Activated T-helper 17 cell treated with anti-CD3 and anti-CD28 coated beads, Interleukin-2, amount 50 U/mL, for 72 hours (primary cell): Measurements from ENCODE around the gene SCAI. TPM values are rescaled to one million over a fixed set of nuclear protein-coding genes. Genes with fewer than 3 reads are reported as not detected.
"Not testable (repeated sequence)": the region's sequence is repeated elsewhere in the genome, so short reads cannot be mapped to it uniquely, and the experiment has no call there.

Experiments
- ATAC-seq: fragments of 150-1000 bp; cut with Tn5 transposase; replicated peaks from 2 replicates; pipeline ENCODE4 v1.10.0; 2021; ENCODE audit warnings: mild to moderate bottlenecking, moderate library complexity
- H3K27ac Mint-ChIP-seq: one replicate; pipeline ENCODE4 v1.8.0; 2022; ENCODE audit warnings: mixed read lengths
- H3K27me3 Mint-ChIP-seq: one replicate; pipeline ENCODE4 v1.8.0; 2022; ENCODE audit warnings: mixed read lengths
- H3K36me3 Mint-ChIP-seq: one replicate; pipeline ENCODE4 v1.8.0; 2022; ENCODE audit warnings: low read depth, mild to moderate bottlenecking, mixed read lengths
- H3K4me1 Mint-ChIP-seq: one replicate; pipeline ENCODE4 v1.8.0; 2022; ENCODE audit warnings: mixed read lengths
- H3K4me3 Mint-ChIP-seq: one replicate; pipeline ENCODE4 v1.8.0; 2022; ENCODE audit warnings: mild to moderate bottlenecking, mixed read lengths
- H3K9me3 Mint-ChIP-seq: one replicate; pipeline ENCODE4 v1.8.0; 2022; ENCODE audit warnings: mixed read lengths
- total RNA-seq, 2 donors: library from RNA; stranded (reverse); gene quantifications; one replicate each; pipeline ENCODE4 v1.2.3, GENCODE V29; 2022

The SCAI gene
- total RNA-seq, 2 donors from 2014 or later, result 9.7 to 16.1 TPM

DNA sequence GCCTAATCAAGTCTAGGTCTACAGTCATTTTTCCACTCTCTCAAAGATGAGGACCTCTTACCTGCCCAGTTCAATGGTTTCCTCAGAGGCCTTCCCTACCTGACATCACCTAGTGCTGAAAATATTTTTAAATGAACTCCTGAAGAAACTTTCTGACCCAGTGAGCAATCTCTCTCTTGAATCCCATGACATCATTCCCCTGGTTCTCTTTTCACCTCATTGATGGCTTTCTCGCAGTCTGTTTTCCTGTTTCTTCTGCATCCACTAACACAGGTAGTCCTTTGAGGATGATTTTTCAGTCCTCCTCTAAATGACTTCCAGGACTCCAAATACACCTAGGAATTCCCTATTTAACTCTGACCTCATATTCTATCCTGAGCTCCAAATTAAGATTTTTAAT is 40.3 kb downstream of the SCAI start:
- Mint-ChIP-seq H3K36me3 (no peaks in the 10 kb centered on the region), H3K27me3 (no peaks in the 10 kb centered on the region), H3K27ac (no peak overlapping the region)

GRCh38 chr9:125100822-125101221 is 42.5 kb downstream of the SCAI start:
- Mint-ChIP-seq H3K4me1 (peaks cover 6% of the 10 kb centered on the region), H3K27ac (no peak overlapping the region), H3K27me3 (no peaks in the 10 kb centered on the region), H3K9me3 (no peaks in the 10 kb centered on the region), H3K4me3 (no peak overlapping the region), H3K36me3 (no peaks in the 10 kb centered on the region)
- ATAC-seq, result no peak

More for the DNA sequence above, 40.3 kb downstream of the SCAI start:
- Mint-ChIP-seq H3K9me3 (no peaks in the 10 kb centered on the region), H3K4me3 (no peak overlapping the region), H3K4me1 (peaks cover 6% of the 10 kb centered on the region)
- ATAC-seq, result no peak

DNA sequence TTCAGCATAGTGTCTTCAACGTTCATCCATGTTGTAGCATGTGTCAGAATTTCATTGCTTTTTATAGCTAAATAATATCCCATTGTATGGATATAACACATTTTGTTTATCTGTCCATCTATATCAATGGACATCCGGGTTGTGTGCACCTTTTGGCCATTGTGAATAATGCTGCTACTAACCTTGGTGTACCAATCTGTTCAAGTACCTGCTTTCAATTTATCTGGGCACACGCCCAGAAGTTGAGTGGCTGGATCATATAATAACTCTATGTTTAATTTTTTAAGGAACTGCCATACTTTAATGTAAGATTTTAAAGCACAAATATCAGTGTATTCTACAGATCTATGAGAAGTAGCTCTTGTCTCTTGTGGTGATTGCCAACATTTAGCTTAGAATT is 43.5 kb downstream of the SCAI start:
- H3K4me3 Mint-ChIP-seq, result no peak overlapping the region
- H3K4me1 Mint-ChIP-seq, result peaks cover 6% of the 10 kb centered on the region
- no peaks in the 10 kb centered on the region for H3K9me3 Mint-ChIP-seq
- no peaks in the 10 kb centered on the region for H3K36me3 Mint-ChIP-seq
- no peaks in the 10 kb centered on the region for H3K27me3 Mint-ChIP-seq
- no peak for ATAC-seq
- no peak overlapping the region for H3K27ac Mint-ChIP-seq

GRCh38 chr9:125095821-125096443 is 47.4 kb downstream of the SCAI start:
- Mint-ChIP-seq H3K27ac (no peak overlapping the region), H3K27me3 (no peaks in the 10 kb centered on the region), H3K4me1 (peaks cover 9% of the 10 kb centered on the region), H3K36me3 (no peaks in the 10 kb centered on the region), H3K4me3 (no peak overlapping the region), H3K9me3 (no peaks in the 10 kb centered on the region)
- ATAC-seq, result no peak

- Mint-ChIP-seq H3K9me3 (no peaks in the 10 kb centered on the region), H3K27ac (no peak overlapping the region), H3K36me3 (no peaks in the 10 kb centered on the region), H3K4me3 (no peak overlapping the region), H3K27me3 (no peaks in the 10 kb centered on the region), H3K4me1 (peaks cover 20% of the 10 kb centered on the region)
- ATAC-seq, result no peak
Observed at GRCh38 chr9:125091121-125091520, 52.2 kb downstream of the SCAI start.

DNA sequence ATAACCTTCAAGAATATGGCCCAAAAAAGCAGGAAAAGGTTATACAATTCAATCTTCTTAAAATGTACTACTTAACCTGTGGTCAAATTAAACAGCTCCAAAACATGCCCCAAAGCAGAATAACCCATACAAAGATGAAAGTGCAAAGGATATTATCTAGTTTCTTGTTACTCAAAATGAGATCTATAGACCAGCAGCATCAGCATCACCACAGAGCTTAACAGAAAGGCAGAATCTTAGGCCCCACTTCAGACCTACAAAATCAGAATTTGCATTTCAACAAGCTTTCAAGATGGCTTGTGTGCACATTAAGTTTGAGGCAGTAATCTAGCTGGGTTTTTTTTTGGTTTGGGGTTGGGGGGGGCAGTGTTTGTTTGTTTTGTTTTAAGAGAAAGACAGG is 54.0 kb downstream of the SCAI start:
- Mint-ChIP-seq H3K9me3 (no peaks in the 10 kb centered on the region), H3K27ac (no peak overlapping the region), H3K4me3 (no peak overlapping the region), H3K27me3 (no peaks in the 10 kb centered on the region), H3K4me1 (peaks cover 18% of the 10 kb centered on the region), H3K36me3 (no peaks in the 10 kb centered on the region)
- ATAC-seq, result peak; percentile 67

DNA sequence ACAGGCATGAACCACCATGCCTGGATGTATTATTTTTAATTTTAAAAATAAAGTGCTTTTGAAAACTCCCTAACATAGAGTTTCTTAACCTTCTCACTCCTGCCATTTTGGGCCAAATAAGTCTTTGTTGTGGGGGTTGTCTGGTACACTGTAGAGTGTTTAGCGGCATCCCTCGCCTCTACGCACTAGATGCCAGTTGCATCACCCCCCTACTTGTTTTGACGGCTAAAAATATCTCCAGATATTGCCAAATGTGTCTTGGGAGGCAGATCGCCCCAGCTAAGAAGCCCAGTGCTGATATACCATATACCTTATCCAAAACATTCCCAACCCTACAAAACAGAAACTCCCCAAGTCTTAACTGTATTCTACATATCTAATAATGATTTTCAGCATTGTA is 54.6 kb downstream of the SCAI start:
- Mint-ChIP-seq H3K27me3 (no peaks in the 10 kb centered on the region), H3K9me3 (no peaks in the 10 kb centered on the region), H3K4me1 (peaks cover 13% of the 10 kb centered on the region), H3K27ac (no peak overlapping the region), H3K36me3 (peaks cover 1% of the 10 kb centered on the region), H3K4me3 (no peak overlapping the region)
- ATAC-seq, result no peak

GRCh38 chr9:125085703-125086477 is 57.4 kb downstream of the SCAI start:
- peaks cover 3% of the 10 kb centered on the region for H3K9me3 Mint-ChIP-seq
- H3K4me1 Mint-ChIP-seq, result peaks cover 11% of the 10 kb centered on the region
- no peaks in the 10 kb centered on the region for H3K27me3 Mint-ChIP-seq
- H3K4me3 Mint-ChIP-seq, result no peak overlapping the region
- ATAC-seq, result no peak
- no peak overlapping the region for H3K27ac Mint-ChIP-seq
- H3K36me3 Mint-ChIP-seq, result peaks cover 18% of the 10 kb centered on the region

DNA sequence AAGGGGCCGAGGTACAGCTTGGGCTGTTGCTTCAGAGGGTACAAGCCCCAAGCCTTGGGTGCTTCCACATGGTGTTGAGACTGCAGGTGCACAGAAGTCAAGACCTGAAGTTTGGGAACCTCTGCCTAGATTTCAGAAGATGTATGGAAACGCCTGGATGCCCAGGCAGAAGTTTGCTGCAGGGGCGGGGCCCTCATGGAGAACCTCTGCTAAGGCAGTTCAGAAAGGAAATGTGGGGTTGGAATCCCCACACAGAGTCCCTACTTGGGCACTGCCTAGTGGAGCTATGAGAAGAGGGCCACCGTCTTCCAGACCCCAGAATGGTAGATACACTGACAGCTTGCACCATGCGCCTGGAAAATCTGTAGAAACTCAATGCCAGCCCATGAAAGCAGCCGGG is 61.1 kb downstream of the SCAI start:
- H3K27me3 Mint-ChIP-seq, ATAC-seq, H3K27ac Mint-ChIP-seq, H3K9me3 Mint-ChIP-seq, H3K4me3 Mint-ChIP-seq, H3K4me1 Mint-ChIP-seq: not testable (repeated sequence)
- peaks cover 18% of the 10 kb centered on the region for H3K36me3 Mint-ChIP-seq

GRCh38 chr9:125080797-125081196 is 62.5 kb downstream of the SCAI start:
- H3K36me3 Mint-ChIP-seq, result peaks cover 18% of the 10 kb centered on the region
- not testable (repeated sequence) for H3K9me3 Mint-ChIP-seq, ATAC-seq, H3K27me3 Mint-ChIP-seq, H3K4me1 Mint-ChIP-seq, H3K4me3 Mint-ChIP-seq, H3K27ac Mint-ChIP-seq

DNA sequence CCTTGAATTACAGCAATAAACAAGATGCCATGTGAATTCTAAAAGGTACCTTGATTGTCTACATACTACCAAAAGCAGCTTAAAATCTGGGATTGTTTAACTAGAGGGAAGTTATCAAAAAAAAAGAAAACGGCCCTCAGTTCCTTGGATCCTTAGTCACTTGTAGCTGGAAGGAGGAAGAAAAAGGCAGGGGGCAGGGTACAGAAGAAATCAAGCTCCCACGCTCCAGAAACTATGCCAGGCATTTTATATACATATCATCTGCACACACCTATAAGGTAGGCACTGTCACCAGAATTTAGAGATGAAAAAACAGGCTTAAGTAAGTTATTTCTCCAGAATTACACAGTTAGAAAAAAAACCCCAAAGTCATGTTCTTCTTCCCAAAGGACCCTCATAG is 63.4 kb downstream of the SCAI start:
- Mint-ChIP-seq H3K4me3 (no peak overlapping the region), H3K36me3 (peaks cover 18% of the 10 kb centered on the region), H3K9me3 (peaks cover 3% of the 10 kb centered on the region), H3K27me3 (no peaks in the 10 kb centered on the region), H3K4me1 (no peaks in the 10 kb centered on the region), H3K27ac (no peak overlapping the region)
- ATAC-seq, result no peak

DNA sequence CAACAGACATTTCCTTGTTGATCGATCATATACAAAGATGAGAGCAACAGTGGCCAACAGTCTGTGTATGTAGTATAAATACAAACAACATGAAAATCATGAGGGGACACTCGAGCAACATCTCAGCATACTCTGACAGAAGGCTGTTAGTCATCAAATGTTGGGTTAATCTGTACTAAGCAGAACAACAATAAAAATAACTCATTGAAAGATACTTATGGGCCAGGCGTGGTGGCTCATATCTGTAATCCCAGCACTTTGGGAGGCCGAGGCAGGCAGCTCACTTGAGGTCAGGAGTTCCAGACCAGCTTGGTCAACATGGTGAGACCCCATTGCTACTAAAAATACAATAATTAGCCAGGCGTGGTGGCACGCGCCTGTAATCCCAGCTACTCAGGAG is 67.3 kb downstream of the SCAI start:
- H3K4me1 Mint-ChIP-seq, result no peaks in the 10 kb centered on the region
- H3K36me3 Mint-ChIP-seq, result no peaks in the 10 kb centered on the region
- no peak overlapping the region for H3K27ac Mint-ChIP-seq
- no peaks in the 10 kb centered on the region for H3K27me3 Mint-ChIP-seq
- no peaks in the 10 kb centered on the region for H3K9me3 Mint-ChIP-seq
- ATAC-seq, result no peak
- H3K4me3 Mint-ChIP-seq, result no peak overlapping the region

GRCh38 chr9:125074976-125075375 is 68.4 kb downstream of the SCAI start:
- H3K27ac Mint-ChIP-seq, result no peak overlapping the region
- ATAC-seq, result no peak
- H3K27me3 Mint-ChIP-seq, result no peaks in the 10 kb centered on the region
- no peaks in the 10 kb centered on the region for H3K4me1 Mint-ChIP-seq
- H3K4me3 Mint-ChIP-seq, result no peak overlapping the region
- no peaks in the 10 kb centered on the region for H3K36me3 Mint-ChIP-seq
- H3K9me3 Mint-ChIP-seq, result no peaks in the 10 kb centered on the region

- Mint-ChIP-seq H3K27ac (no peak overlapping the region), H3K27me3 (no peaks in the 10 kb centered on the region)
Observed at GRCh38 chr9:125066839-125067619, 76.3 kb downstream of the SCAI start.

DNA sequence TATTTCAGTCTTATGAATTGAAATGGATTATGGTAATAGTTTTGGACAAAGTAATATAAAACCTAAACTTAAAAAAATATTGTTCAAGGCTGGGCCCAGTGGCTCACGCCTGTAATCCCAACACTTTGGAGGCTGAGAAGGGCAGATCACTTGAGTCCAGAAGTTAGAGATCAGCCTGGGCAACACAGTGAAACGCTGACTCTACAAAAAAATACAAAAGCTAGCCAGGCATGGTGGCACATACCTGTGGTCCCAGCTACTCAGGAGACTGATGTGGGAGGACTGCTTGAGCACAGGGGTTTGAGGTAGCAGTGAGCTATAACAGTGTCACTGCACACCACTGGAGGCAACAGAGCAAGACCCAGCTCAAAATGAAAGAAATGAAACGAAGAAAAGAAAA is 81.9 kb downstream of the SCAI start:
- Mint-ChIP-seq H3K4me3 (no peak overlapping the region), H3K27ac (no peak overlapping the region), H3K9me3 (no peaks in the 10 kb centered on the region), H3K4me1 (no peaks in the 10 kb centered on the region), H3K36me3 (peaks cover 7% of the 10 kb centered on the region), H3K27me3 (no peaks in the 10 kb centered on the region)
- no peak for ATAC-seq

More at GRCh38 chr9:125066839-125067619, 76.3 kb downstream of the SCAI start:
- ATAC-seq, result no peak
- H3K4me3 Mint-ChIP-seq, result no peak overlapping the region
- H3K9me3 Mint-ChIP-seq, result no peaks in the 10 kb centered on the region
- no peaks in the 10 kb centered on the region for H3K4me1 Mint-ChIP-seq
- H3K36me3 Mint-ChIP-seq, result no peaks in the 10 kb centered on the region
